Stomach (tissue), 9 donors: ENCODE results near the gene CBX3. TPM values are rescaled to one million over a fixed set of nuclear protein-coding genes. Genes with fewer than 3 reads are reported as not detected.
"Not testable (repeated sequence)": the region's sequence is repeated elsewhere in the genome, so short reads cannot be mapped to it uniquely, and the experiment has no call there.

Experiments
- DNase-seq, 2 donors: peaks; one replicate each; pipeline versions ENCODE4 v3.0.0 to v3.0.0-alpha.2; 2013 to 2019
- H3K27ac ChIP-seq, 5 donors: fragments of 200-600 bp in 4 of 5; sonication (generic) in 4 of 5; one replicate each; pipeline ENCODE4 v1.5.1; 2013 to 2019; ENCODE audit warnings: mild to moderate bottlenecking in 1 of 5, moderate library complexity in 1 of 5
- H3K27me3 ChIP-seq, 3 donors: fragments of 200-600 bp; sonication (generic); one replicate each; pipeline ENCODE4 v1.5.1; 2017 to 2019; ENCODE audit warnings: mixed run types in 1 of 3
- H3K36me3 ChIP-seq, 4 donors: fragments of 200-600 bp; sonication (generic); 1 replicate in 3 of 4; 2 replicates in 1 of 4; pipeline ENCODE4 v1.5.1; 2016 to 2019
- H3K4me1 ChIP-seq, 4 donors: fragments of 200-600 bp; sonication (generic); one replicate each; pipeline ENCODE4 v1.5.1; 2016 to 2019
- H3K4me3 ChIP-seq, 4 donors: fragments of 200-600 bp; sonication (generic) in 3 of 4; one replicate each; pipeline ENCODE4 v1.5.1; 2016 to 2019; ENCODE audit warnings: mild to moderate bottlenecking in 1 of 4
- H3K9me3 ChIP-seq, 4 donors: fragments of 200-600 bp; sonication (generic); one replicate each; pipeline ENCODE4 v1.5.1; 2016 to 2019
- CTCF ChIP-seq, 7 experiments: fragments of 450-650 bp in 4 of 7; fragments of 200-600 bp in 3 of 7; sonication (generic) in 3 of 7; IDR thresholded peaks; one replicate each; pipeline ENCODE4 v1.5.1; 2016 to 2019; ENCODE audit warnings: antibody characterized with exemption in 7 of 7, control low read depth in 2 of 7, mild to moderate bottlenecking in 1 of 7
- EP300 ChIP-seq: sonication (generic); formaldehyde crosslinking; IDR thresholded peaks from one replicate; pipeline ENCODE4 v1.6.1; 2017; ENCODE audit warnings: antibody characterized with exemption
- POLR2A ChIP-seq, 4 donors: fragments of 450-650 bp; IDR thresholded peaks; one replicate each; pipeline ENCODE4 v1.6.1; 2016; ENCODE audit warnings: antibody characterized with exemption in 4 of 4, control low read depth in 2 of 4, mild to moderate bottlenecking in 1 of 4, moderate library complexity in 1 of 4
- POLR2AphosphoS5 ChIP-seq, 3 donors: sonication (generic); formaldehyde crosslinking; IDR thresholded peaks; one replicate each; pipeline ENCODE4 v1.6.1; 2016; ENCODE audit warnings: antibody characterized with exemption in 3 of 3
- WGBS, 5 donors: extraction: QIAGEN DNeasy Blood & Tissue Kit in 3 of 5; methylation state at CpG; one replicate each; pipeline versions ENCODE4 v1.1.5 to v1.1.7; 2013 to 2018; 5-methylcytosine and 5-hydroxymethylcytosine counted together
- intact Hi-C: fragments of 100-400 bp; cut with DNase I; formaldehyde crosslinking; loops from one replicate; pipeline ENCODE4 v1.15.1; 2023; ENCODE audit warnings: low total_unique reads
- polyA plus RNA-seq, 3 donors: library from polyadenylated mRNA; stranded (reverse); fragments of 200-250 nt; gene quantifications; one replicate each; pipeline ENCODE4 v1.2.3, GENCODE V29; 2013
- total RNA-seq, 5 donors: library from RNA; depleted of rRNA; stranded (reverse); fragments of >200 nt; gene quantifications; one replicate each; pipeline versions ENCODE4 v1.1.0 to v1.2.3, GENCODE V29; 2014 to 2016
- donor health status: healthy with polysubstance abuse.
- donor health status: Bipolar disorder and iron deficiency.
- donor health status: healthy.

Gene CBX3
- total and polyA plus RNA-seq, 8 donors, result 21.4 to 156 (median 76.2) TPM

- intact Hi-C loops, result no loop called here
- no peaks in the 10 kb centered on the region for H3K9me3 ChIP-seq
- 62 to 81% (median 64%) methylated on average over 6 of the region's 6 CpGs for WGBS, 5 donors
Observed at GRCh38 chr7:26182283-26182682, 19.3 kb upstream of the CBX3 start.

GRCh38 chr7:26182706-26183105 is 18.8 kb upstream of the CBX3 start:
- H3K27ac ChIP-seq, result peak overlapping the region in 2 of 5 donors; percentile 30 to 47
- no peak for DNase-seq
- H3K4me1 ChIP-seq, result peaks cover 6 to 58% (median 32%) of the 10 kb centered on the region in 4 donors
- TF ChIP-seq EP300 (no peak), CTCF (IDR thresholded peaks at IDR 0.05) (no peak), POLR2A (IDR thresholded peaks at IDR 0.05) (no peak), POLR2AphosphoS5 (IDR thresholded peaks at IDR 0.05) (no peak)
- no peaks in the 10 kb centered on the region for H3K9me3 ChIP-seq
- intact Hi-C loops, result no loop called here
- no peak overlapping the region for H3K4me3 ChIP-seq
- peaks cover 5 to 20% (median 8%) of the 10 kb centered on the region in 4 donors for H3K36me3 ChIP-seq
- H3K27me3 ChIP-seq, result no peaks in the 10 kb centered on the region
- WGBS, 5 donors, result 79 to 82% (median 80%) methylated on average over 8 of the region's 8 CpGs

More at GRCh38 chr7:26182283-26182682, 19.3 kb upstream of the CBX3 start:
- peaks cover 6 to 54% (median 29%) of the 10 kb centered on the region in 4 donors for H3K4me1 ChIP-seq
- H3K36me3 ChIP-seq, result peaks cover 1 to 16% (median 5%) of the 10 kb centered on the region in 4 donors
- peak overlapping the region in 1 of 5 donors; percentile 30 for H3K27ac ChIP-seq
- no peak for DNase-seq
- no peak for TF ChIP-seq EP300
- no peak for TF ChIP-seq CTCF (IDR thresholded peaks at IDR 0.05)
- no peak for TF ChIP-seq POLR2A (IDR thresholded peaks at IDR 0.05)
- TF ChIP-seq POLR2AphosphoS5 (IDR thresholded peaks at IDR 0.05), result peak in 1 of 3 donors; percentile 45
- H3K27me3 ChIP-seq, result no peaks in the 10 kb centered on the region
- no peak overlapping the region for H3K4me3 ChIP-seq

DNA sequence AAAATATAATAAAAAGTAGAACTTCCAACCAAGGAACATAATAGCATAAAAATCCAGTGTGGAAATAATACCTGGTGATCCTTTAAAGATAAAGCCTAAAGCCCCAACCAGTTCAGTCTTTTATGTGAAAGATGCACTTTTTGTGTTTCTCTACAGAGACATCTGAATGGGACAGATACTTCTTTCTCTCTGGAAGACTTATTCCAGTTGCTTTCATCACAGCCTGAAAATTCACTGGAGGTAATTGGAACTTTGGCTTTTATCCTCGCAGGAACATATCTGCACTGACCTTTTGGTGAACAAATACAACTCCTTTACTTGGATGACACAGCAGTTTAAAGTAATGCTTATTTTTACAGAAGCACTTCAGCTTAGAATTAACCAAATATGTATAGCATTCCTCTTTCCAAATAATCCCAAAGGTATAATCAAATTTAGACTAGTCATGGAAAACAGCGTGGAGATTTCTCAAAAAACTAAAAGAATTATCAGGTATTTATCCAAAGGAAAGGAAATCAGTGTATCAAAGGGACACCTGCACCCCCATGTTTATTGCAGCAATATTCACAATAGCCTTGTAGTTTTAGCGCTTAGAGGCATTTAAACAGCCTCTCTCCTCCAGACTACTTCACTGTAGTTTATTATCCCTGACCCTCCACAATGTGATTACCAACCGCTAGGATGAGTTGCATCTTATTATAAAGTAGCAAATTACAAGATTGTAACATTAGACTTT is 17.8 kb upstream of the CBX3 start:
- H3K27me3 ChIP-seq, result no peaks in the 10 kb centered on the region
- peaks cover 14 to 30% (median 18%) of the 10 kb centered on the region in 4 donors for H3K36me3 ChIP-seq
- intact Hi-C loops, result no loop called here
- TF ChIP-seq POLR2A (IDR thresholded peaks at IDR 0.05) (no peak), POLR2AphosphoS5 (IDR thresholded peaks at IDR 0.05) (no peak), CTCF (IDR thresholded peaks at IDR 0.05) (no peak), EP300 (no peak)
- H3K4me3 ChIP-seq, result no peak overlapping the region
- peak overlapping the region in 3 of 5 donors; percentile 1 to 47 (median 30) for H3K27ac ChIP-seq
- no peak for DNase-seq
- WGBS, 5 donors, result 64 to 75% (median 70%) methylated on average over 4 of the region's 4 CpGs
- H3K4me1 ChIP-seq, result peaks cover 6 to 67% (median 36%) of the 10 kb centered on the region in 4 donors
- no peaks in the 10 kb centered on the region for H3K9me3 ChIP-seq

DNA sequence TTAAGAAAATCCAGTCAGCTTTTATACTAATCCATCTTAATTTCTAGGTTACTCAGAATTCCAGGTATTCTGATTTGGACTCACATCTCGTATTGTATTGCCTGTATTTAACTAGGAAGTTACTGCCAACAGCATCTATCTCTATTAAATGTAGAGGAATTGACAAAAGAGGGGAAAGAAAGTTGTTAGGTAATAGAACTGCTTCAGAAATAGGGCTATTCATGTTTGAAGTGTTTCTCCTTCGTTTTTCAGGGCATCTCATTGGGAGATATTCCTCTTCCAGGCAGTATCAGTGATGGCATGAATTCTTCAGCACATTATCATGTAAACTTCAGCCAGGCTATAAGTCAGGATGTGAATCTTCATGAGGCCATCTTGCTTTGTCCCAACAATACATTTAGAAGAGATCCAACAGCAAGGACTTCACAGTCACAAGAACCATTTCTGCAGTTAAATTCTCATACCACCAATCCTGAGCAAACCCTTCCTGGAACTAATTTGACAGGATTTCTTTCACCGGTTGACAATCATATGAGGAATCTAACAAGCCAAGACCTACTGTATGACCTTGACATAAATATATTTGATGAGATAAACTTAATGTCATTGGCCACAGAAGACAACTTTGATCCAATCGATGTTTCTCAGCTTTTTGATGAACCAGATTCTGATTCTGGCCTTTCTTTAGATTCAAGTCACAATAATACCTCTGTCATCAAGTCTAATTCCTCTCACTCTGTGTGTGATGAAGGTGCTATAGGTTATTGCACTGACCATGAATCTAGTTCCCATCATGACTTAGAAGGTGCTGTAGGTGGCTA is 17.1 kb upstream of the CBX3 start:
- Histone ChIP-seq H3K27ac (peak overlapping the region in 2 of 5 donors; percentile 1 to 47), H3K4me1 (peaks cover 6 to 73% (median 39%) of the 10 kb centered on the region in 4 donors), H3K36me3 (peaks cover 20 to 38% (median 26%) of the 10 kb centered on the region in 4 donors)
- intact Hi-C loops, H3K9me3 ChIP-seq, H3K27me3 ChIP-seq, DNase-seq, H3K4me3 ChIP-seq: not testable (repeated sequence)
- 59 to 71% (median 63%) methylated on average over 4 of the region's 4 CpGs for WGBS, 5 donors
